HCT116 (cell line): ENCODE data around the gene UVRAG. TPM values are rescaled to one million over a fixed set of nuclear protein-coding genes. Genes with fewer than 3 reads are reported as not detected.

Experiments used
- ATAC-seq: fragments of 200-7000 bp; cut with Tn5 transposase; 2 replicates; pipeline ENCODE4 v1.9.1; 2020; ENCODE audit warnings: mild to moderate bottlenecking, moderate library complexity
- BruUV-seq: library from RNA; stranded (reverse); fragments of 400-500 nt; replicated peaks from 2 replicates; lab custom pipeline; 2021; lab: Mats Ljungman, UMichigan
- CTCF ChIA-PET: fragments of 300-600 bp; sonication (Branson Sonifier 250); formaldehyde crosslinking; loops from one replicate; lab custom pipeline; 2021; ENCODE audit warnings: antibody characterized with exemption; lab: Charles Lee
- POLR2A ChIA-PET: fragments of 300-600, 350-600 bp; sonication (Branson Sonifier 250); formaldehyde crosslinking; loops from one replicate; lab custom pipeline; 2021; ENCODE audit warnings: antibody characterized with exemption; lab: Charles Lee
- RAD21 ChIA-PET, 2 experiments: fragments of 300-600 bp; sonication (Branson Sonifier 250); formaldehyde crosslinking; loops; one replicate each; lab custom pipeline; 2023; ENCODE audit warnings: low total read pairs in 2 of 2; ENCODE audit not compliant: uncharacterized antibody in 2 of 2, unreplicated experiment in 2 of 2, low non-redundant PET in 1 of 2; lab: Charles Lee
- DNase-seq: peaks from one replicate; pipeline ENCODE4 v3.0.0-alpha.2; 2010; ENCODE audit warnings: low read depth, low spot score
- H2AFZ ChIP-seq: fragments of 200-600 bp; shearing (Covaris generic), sonication (generic); 2 replicates; pipeline ENCODE4 v1.6.1; 2017; ENCODE audit warnings: low read depth, mixed run types, mixed read lengths, antibody characterized with exemption, low read length; ENCODE audit not compliant: poor library complexity, severe bottlenecking
- H3K27ac ChIP-seq: 2 replicates; pipeline ENCODE4 v1.5.1; 2012; ENCODE audit warnings: low read depth, low read length
- H3K27me3 ChIP-seq: fragments of 200-600 bp; sonication (generic); 2 replicates; pipeline ENCODE4 v1.6.1; 2016; ENCODE audit warnings: mixed run types, low read length, mixed read lengths; ENCODE audit not compliant: insufficient read depth
- H3K36me3 ChIP-seq, 2 experiments: fragments of 200-500 bp in 1 of 2; fragments of 200-600 bp in 1 of 2; sonication (Bioruptor generic) in 1 of 2; sonication (generic) in 1 of 2; 2 replicates each; pipeline versions ENCODE4 v1.5.1 to v1.6.1; 2014 to 2016; ENCODE audit warnings: low read length in 2 of 2, inconsistent platforms in 1 of 2, mixed read lengths in 1 of 2, mixed run types in 1 of 2; ENCODE audit not compliant: insufficient read depth in 2 of 2, control insufficient read depth in 1 of 2
- H3K4me1 ChIP-seq, 2 experiments: fragments of 200-600 bp in 1 of 2; sonication (generic) in 1 of 2; 2 replicates each; pipeline versions ENCODE4 v1.5.1 to v1.6.1; 2012 to 2017; ENCODE audit warnings: low read length in 2 of 2, inconsistent platforms in 1 of 2, mild to moderate bottlenecking in 1 of 2, mixed read lengths in 1 of 2, mixed run types in 1 of 2, moderate library complexity in 1 of 2; ENCODE audit not compliant: insufficient read depth in 2 of 2, control insufficient read depth in 1 of 2
- H3K4me2 ChIP-seq: fragments of 200-600 bp; sonication (generic); 2 replicates; pipeline ENCODE4 v1.6.1; 2017; ENCODE audit warnings: mixed run types, low read length, mixed read lengths
- H3K4me3 ChIP-seq, 2 experiments: fragments of 200-600 bp in 1 of 2; sonication (generic) in 1 of 2; replicated peaks in 1 of 2; 2 replicates each; pipeline ENCODE4 v1.5.1; 2011 to 2016; ENCODE audit warnings: low read length in 2 of 2, control low read depth in 1 of 2, low read depth in 1 of 2, mild to moderate bottlenecking in 1 of 2, mixed read lengths in 1 of 2, mixed run types in 1 of 2
- H3K79me2 ChIP-seq: fragments of 200-600 bp; sonication (generic); 2 replicates; pipeline ENCODE4 v1.6.1; 2017; ENCODE audit warnings: mild to moderate bottlenecking, mixed run types, low read length, moderate library complexity, mixed read lengths; ENCODE audit not compliant: insufficient read depth
- H3K9ac ChIP-seq: fragments of 200-600 bp; sonication (generic); 2 replicates; pipeline ENCODE4 v1.6.1; 2016; ENCODE audit warnings: low read length, mixed read lengths
- H3K9me2 ChIP-seq: fragments of 200-600 bp; sonication (generic), shearing (Covaris generic); 2 replicates; pipeline ENCODE4 v1.6.1; 2017; ENCODE audit warnings: mixed run types, mild to moderate bottlenecking, moderate library complexity; ENCODE audit not compliant: insufficient read depth
- H3K9me3 ChIP-seq, 2 experiments: fragments of 200-500 bp in 1 of 2; fragments of 200-600 bp in 1 of 2; sonication (Bioruptor generic) in 1 of 2; sonication (generic) in 1 of 2; 2 replicates each; pipeline ENCODE4 v1.6.1; 2014 to 2017; ENCODE audit warnings: low read length in 2 of 2, mixed read lengths in 2 of 2, inconsistent platforms in 1 of 2, low read depth in 1 of 2, mild to moderate bottlenecking in 1 of 2, mixed run types in 1 of 2, moderate library complexity in 1 of 2; ENCODE audit not compliant: control insufficient read depth in 1 of 2, insufficient read depth in 1 of 2
- H4K20me1 ChIP-seq: fragments of 200-600 bp; sonication (generic), shearing (Covaris generic); 2 replicates; pipeline ENCODE4 v1.6.1; 2017; ENCODE audit warnings: mixed run types, mild to moderate bottlenecking, moderate library complexity; ENCODE audit not compliant: insufficient read depth
- CEBPB ChIP-seq: IDR thresholded peaks from 2 replicates; pipeline ENCODE4 v1.6.1; 2012; ENCODE audit warnings: low read depth
- ELF1 ChIP-seq: IDR thresholded peaks from 2 replicates; pipeline ENCODE4 v1.6.1; 2012; ENCODE audit warnings: low read depth, borderline replicate concordance
- EZH2 ChIP-seq: fragments of 200-600 bp; sonication (generic); IDR thresholded peaks from 2 replicates; pipeline ENCODE4 v1.6.1; 2017; ENCODE audit warnings: antibody characterized with exemption, mixed run types
- EZH2phosphoT487 ChIP-seq: fragments of 200-600 bp; IDR thresholded peaks from 2 replicates; pipeline ENCODE4 v1.6.1; 2018; ENCODE audit warnings: antibody characterized with exemption, borderline replicate concordance
- FOSL1 ChIP-seq: IDR thresholded peaks from 2 replicates; pipeline ENCODE4 v1.6.1; 2012; ENCODE audit warnings: low read depth
- JUND ChIP-seq: IDR thresholded peaks from 2 replicates; pipeline ENCODE4 v1.6.1; 2012
- POLR2A ChIP-seq: IDR thresholded peaks from 2 replicates; pipeline ENCODE4 v1.7.0; 2011; ENCODE audit warnings: borderline replicate concordance; ENCODE audit not compliant: insufficient read depth, insufficient read length; ENCODE audit errors: extremely low read depth
- RAD21 ChIP-seq: IDR thresholded peaks from 2 replicates; pipeline ENCODE4 v1.6.1; 2012; ENCODE audit warnings: low read depth, mild to moderate bottlenecking
- SRF ChIP-seq: IDR thresholded peaks from 2 replicates; pipeline ENCODE4 v1.6.1; 2012; ENCODE audit warnings: low read depth
- TCF7L2 ChIP-seq: IDR thresholded peaks from 2 replicates; pipeline ENCODE4 v1.7.0; 2011; ENCODE audit warnings: borderline replicate concordance, inconsistent platforms; ENCODE audit not compliant: insufficient read depth, insufficient read length; ENCODE audit errors: extremely low read depth
- YY1 ChIP-seq: IDR thresholded peaks from 2 replicates; pipeline ENCODE4 v1.6.1; 2011; ENCODE audit warnings: low read length, low read depth, moderate library complexity, mild to moderate bottlenecking; ENCODE audit not compliant: insufficient replicate concordance; ENCODE audit errors: extremely low read depth
- ZFX ChIP-seq: fragments of 450-650 bp; IDR thresholded peaks from 2 replicates; pipeline ENCODE4 v1.6.1; 2017
- ZNF274 ChIP-seq: fragments of 200-500 bp; sonication (Bioruptor generic); IDR thresholded peaks from 2 replicates; pipeline ENCODE4 v1.6.1; 2014; ENCODE audit warnings: mild to moderate bottlenecking, low read depth, low read length, inconsistent platforms
- intact Hi-C: fragments of 100-400 bp; cut with micrococcal nuclease; formaldehyde crosslinking; loops from 2 replicates; pipeline ENCODE4 v1.10.0; 2022
- total RNA-seq: library from RNA; stranded (reverse); gene quantifications from one replicate; pipeline ENCODE4 v1.2.1, GENCODE V29; 2021; ENCODE audit not compliant: unreplicated experiment
- TF ChIP-seq, protein P1 (sequence below): IDR thresholded peaks from 2 replicates; pipeline ENCODE4 v1.6.1; 2012
- TF ChIP-seq, protein P2 (sequence below): IDR thresholded peaks from 2 replicates; pipeline ENCODE4 v1.6.1; 2012
- TF ChIP-seq, protein P3 (sequence below): IDR thresholded peaks from 2 replicates; pipeline ENCODE4 v1.6.1; 2012; ENCODE audit warnings: low read depth

Gene UVRAG
- total RNA-seq, 1 experiment from 2014 or later, result 12.3 TPM

DNA sequence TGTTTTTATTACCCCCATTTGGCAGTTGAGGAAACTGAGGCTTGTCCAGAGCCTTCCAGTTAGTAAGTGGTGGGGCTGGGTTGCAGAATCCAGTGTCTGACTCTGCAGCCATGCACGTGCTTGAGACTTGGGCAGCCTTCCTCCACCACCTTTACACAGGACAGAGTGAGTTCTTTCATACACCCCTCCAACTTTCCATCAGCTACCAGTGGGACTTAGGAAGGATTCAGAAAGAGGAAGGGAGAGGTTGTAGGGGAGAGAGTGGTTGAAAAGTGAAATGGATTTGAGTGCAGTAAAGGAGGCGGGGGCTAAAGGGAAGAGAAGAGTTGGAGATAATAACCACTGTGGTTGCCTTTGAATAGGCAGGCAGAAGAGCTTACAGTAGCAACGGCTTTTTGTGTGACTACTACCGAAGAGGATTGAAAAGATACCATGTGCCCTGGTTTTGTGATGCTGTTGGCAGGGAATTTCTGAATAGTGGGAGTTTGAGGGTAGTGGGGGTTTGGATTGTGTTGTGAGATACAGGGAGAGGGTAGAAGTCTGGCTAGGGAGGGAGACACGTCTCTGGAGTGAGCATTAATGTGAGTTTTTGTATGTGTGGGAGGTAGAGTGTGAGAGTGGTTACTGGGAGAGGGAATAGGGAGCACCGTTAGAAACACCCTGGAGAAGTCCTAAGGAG lies 1.7 kb downstream of the UVRAG start:
- BruUV-seq, result no TSS peak
- CTCF ChIA-PET, result no interaction called here
- H3K9ac ChIP-seq, result no peak overlapping the region
- H3K79me2 ChIP-seq, result peaks cover 13% of the 10 kb centered on the region
- no peaks in the 10 kb centered on the region for H3K27me3 ChIP-seq
- H4K20me1 ChIP-seq, result no peaks in the 10 kb centered on the region
- POLR2A ChIA-PET, result no interaction called here
- H3K4me1 ChIP-seq, result peaks cover 22 to 33% of the 10 kb centered on the region in 2 experiments
- H3K27ac ChIP-seq, result no peak overlapping the region
- intact Hi-C loops, result no loop called here
- no peak overlapping the region for H2AFZ ChIP-seq
- H3K4me2 ChIP-seq, result peak overlapping the region; percentile 83
- no peaks in the 10 kb centered on the region for H3K9me3 ChIP-seq
- no peaks in the 10 kb centered on the region for H3K36me3 ChIP-seq
- no peak for DNase-seq
- no peaks in the 10 kb centered on the region for H3K9me2 ChIP-seq
- peak overlapping the region; percentile 68 to 90 for H3K4me3 ChIP-seq
- RAD21 ChIA-PET, result no interaction called here
- ATAC-seq, result no peak
- TF ChIP-seq, protein P1, sequence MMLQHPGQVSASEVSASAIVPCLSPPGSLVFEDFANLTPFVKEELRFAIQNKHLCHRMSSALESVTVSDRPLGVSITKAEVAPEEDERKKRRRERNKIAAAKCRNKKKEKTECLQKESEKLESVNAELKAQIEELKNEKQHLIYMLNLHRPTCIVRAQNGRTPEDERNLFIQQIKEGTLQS, result no peak
- no peak for TF ChIP-seq POLR2A
- TF ChIP-seq, all 23 proteins: peak for 0

DNA sequence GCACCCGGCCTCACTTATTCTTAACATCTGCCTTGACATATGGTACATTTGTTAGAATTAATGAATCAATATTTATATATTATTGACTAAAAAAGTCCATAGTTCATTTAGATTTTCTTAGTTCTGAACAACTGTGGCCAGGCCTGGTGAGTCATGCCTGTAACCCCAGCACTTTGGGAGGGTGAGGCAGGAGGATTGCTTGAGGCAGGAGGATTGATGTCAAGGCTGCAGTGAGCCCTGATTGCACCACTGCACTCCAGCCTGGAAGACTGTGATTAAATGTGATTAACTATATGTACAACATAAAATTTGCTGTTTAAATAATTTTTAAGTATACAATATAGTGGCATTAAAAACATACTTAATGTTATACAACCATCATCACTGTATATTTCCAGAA lies 5.6 kb downstream of the UVRAG start:
- H3K36me3 ChIP-seq, result no peaks in the 10 kb centered on the region
- no peak overlapping the region for H2AFZ ChIP-seq
- no peak overlapping the region for H3K9ac ChIP-seq
- ATAC-seq, result no peak
- TF ChIP-seq RAD21 (no peak), EZH2 (no peak), ZFX (no peak), TCF7L2 (no peak), EZH2phosphoT487 (no peak), FOSL1 (no peak), ELF1 (no peak), ZNF274 (no peak), CEBPB (no peak), YY1 (no peak), SRF (no peak), JUND (no peak)
- TF ChIP-seq, protein P2, sequence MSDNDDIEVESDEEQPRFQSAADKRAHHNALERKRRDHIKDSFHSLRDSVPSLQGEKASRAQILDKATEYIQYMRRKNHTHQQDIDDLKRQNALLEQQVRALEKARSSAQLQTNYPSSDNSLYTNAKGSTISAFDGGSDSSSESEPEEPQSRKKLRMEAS, result no peak
- TF ChIP-seq, protein P3, sequence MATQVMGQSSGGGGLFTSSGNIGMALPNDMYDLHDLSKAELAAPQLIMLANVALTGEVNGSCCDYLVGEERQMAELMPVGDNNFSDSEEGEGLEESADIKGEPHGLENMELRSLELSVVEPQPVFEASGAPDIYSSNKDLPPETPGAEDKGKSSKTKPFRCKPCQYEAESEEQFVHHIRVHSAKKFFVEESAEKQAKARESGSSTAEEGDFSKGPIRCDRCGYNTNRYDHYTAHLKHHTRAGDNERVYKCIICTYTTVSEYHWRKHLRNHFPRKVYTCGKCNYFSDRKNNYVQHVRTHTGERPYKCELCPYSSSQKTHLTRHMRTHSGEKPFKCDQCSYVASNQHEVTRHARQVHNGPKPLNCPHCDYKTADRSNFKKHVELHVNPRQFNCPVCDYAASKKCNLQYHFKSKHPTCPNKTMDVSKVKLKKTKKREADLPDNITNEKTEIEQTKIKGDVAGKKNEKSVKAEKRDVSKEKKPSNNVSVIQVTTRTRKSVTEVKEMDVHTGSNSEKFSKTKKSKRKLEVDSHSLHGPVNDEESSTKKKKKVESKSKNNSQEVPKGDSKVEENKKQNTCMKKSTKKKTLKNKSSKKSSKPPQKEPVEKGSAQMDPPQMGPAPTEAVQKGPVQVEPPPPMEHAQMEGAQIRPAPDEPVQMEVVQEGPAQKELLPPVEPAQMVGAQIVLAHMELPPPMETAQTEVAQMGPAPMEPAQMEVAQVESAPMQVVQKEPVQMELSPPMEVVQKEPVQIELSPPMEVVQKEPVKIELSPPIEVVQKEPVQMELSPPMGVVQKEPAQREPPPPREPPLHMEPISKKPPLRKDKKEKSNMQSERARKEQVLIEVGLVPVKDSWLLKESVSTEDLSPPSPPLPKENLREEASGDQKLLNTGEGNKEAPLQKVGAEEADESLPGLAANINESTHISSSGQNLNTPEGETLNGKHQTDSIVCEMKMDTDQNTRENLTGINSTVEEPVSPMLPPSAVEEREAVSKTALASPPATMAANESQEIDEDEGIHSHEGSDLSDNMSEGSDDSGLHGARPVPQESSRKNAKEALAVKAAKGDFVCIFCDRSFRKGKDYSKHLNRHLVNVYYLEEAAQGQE, result no peak
- TF ChIP-seq, all 23 proteins: peak for 0
- Histone ChIP-seq H3K9me3 (no peaks in the 10 kb centered on the region), H3K4me1 (peaks cover 3 to 9% of the 10 kb centered on the region in 2 experiments; a peak in 2 of 4 replicates), H3K4me2 (no peak overlapping the region), H3K27ac (no peak overlapping the region), H3K4me3 (no peak overlapping the region), H4K20me1 (no peaks in the 10 kb centered on the region), H3K79me2 (peaks cover 20% of the 10 kb centered on the region), H3K9me2 (no peaks in the 10 kb centered on the region), H3K27me3 (no peaks in the 10 kb centered on the region)
- no peak for DNase-seq
- no TSS peak for BruUV-seq
- ChIA-PET POLR2A (no interaction called here), RAD21 (no interaction called here), CTCF (no interaction called here)
- intact Hi-C loops, result no loop called here
